Neural progenitor cell (in vitro differentiated cells): ENCODE measurements around the gene SCP2. TPM values are rescaled to one million over a fixed set of nuclear protein-coding genes. Genes with fewer than 3 reads are reported as not detected.

ENCODE experiments used
- DNase-seq: peaks from one replicate; pipeline ENCODE4 v3.0.0-alpha.2; 2016; ENCODE audit warnings: low spot score
- H2AFZ ChIP-seq: fragments of 200-600 bp; sonication (generic); replicated peaks from 2 replicates; pipeline ENCODE4 v1.6.1; 2016; ENCODE audit warnings: antibody characterized with exemption
- H3F3A ChIP-seq: fragments of 200-600 bp; sonication (generic); 2 replicates; pipeline ENCODE4 v1.6.1; 2016; ENCODE audit warnings: antibody characterized with exemption, low read depth
- H3K27ac ChIP-seq: fragments of 200-600 bp; sonication (generic); 2 replicates; pipeline ENCODE4 v1.5.1; 2016; ENCODE audit warnings: mild to moderate bottlenecking
- H3K27me3 ChIP-seq: fragments of 200-600 bp; sonication (generic); 2 replicates; pipeline ENCODE4 v1.6.1; 2016; ENCODE audit warnings: mild to moderate bottlenecking, moderate library complexity
- H3K36me3 ChIP-seq: fragments of 200-600 bp; sonication (generic); 2 replicates; pipeline ENCODE4 v1.5.1; 2016
- H3K4me1 ChIP-seq: fragments of 200-600 bp; sonication (generic); 2 replicates; pipeline ENCODE4 v1.6.1; 2016; ENCODE audit warnings: mixed run types
- H3K4me2 ChIP-seq: fragments of 200-600 bp; sonication (generic); 2 replicates; pipeline ENCODE4 v1.6.1; 2016
- H3K4me3 ChIP-seq: fragments of 200-600 bp; sonication (generic); 2 replicates; pipeline ENCODE4 v1.5.1; 2016
- H3K79me2 ChIP-seq: fragments of 200-600 bp; sonication (generic); 2 replicates; pipeline ENCODE4 v1.6.1; 2016; ENCODE audit warnings: low read depth
- H3K9ac ChIP-seq: fragments of 200-600 bp; sonication (generic); 2 replicates; pipeline ENCODE4 v1.6.1; 2016
- H3K9me3 ChIP-seq: fragments of 200-600 bp; sonication (generic); 2 replicates; pipeline ENCODE4 v1.5.1; 2016; ENCODE audit warnings: low read depth
- H4K20me1 ChIP-seq: fragments of 200-600 bp; sonication (generic); 2 replicates; pipeline ENCODE4 v1.6.1; 2016; ENCODE audit warnings: low read depth
- H3K27ac Mint-ChIP-seq: 3 replicates; pipeline ENCODE4 v1.8.0; 2021; ENCODE audit warnings: mixed read lengths
- H3K27me3 Mint-ChIP-seq: 2 replicates; pipeline ENCODE4 v1.8.0; 2022; ENCODE audit warnings: low read depth, mild to moderate bottlenecking, inconsistent platforms, moderate library complexity, mixed read lengths; ENCODE audit not compliant: insufficient read depth
- H3K36me3 Mint-ChIP-seq: 3 replicates; pipeline ENCODE4 v1.8.0; 2021; ENCODE audit warnings: mixed read lengths
- H3K4me1 Mint-ChIP-seq: 3 replicates; pipeline ENCODE4 v1.8.0; 2021; ENCODE audit warnings: mixed read lengths
- H3K4me3 Mint-ChIP-seq: 3 replicates; pipeline ENCODE4 v1.8.0; 2021; ENCODE audit warnings: mild to moderate bottlenecking, moderate library complexity, mixed read lengths
- H3K9me3 Mint-ChIP-seq: 3 replicates; pipeline ENCODE4 v1.8.0; 2020; ENCODE audit warnings: mixed read lengths
- CTCF ChIP-seq: fragments of 200-600 bp; sonication (generic); IDR thresholded peaks from 2 replicates; pipeline ENCODE4 v1.5.1; 2017; ENCODE audit warnings: antibody characterized with exemption, mild to moderate bottlenecking
- EZH2 ChIP-seq: fragments of 200-600 bp; sonication (generic); IDR thresholded peaks from 2 replicates; pipeline ENCODE4 v1.6.1; 2017; ENCODE audit warnings: antibody characterized with exemption, mild to moderate bottlenecking, moderate library complexity
- EZH2phosphoT487 ChIP-seq: fragments of 200-600 bp; sonication (generic); IDR thresholded peaks from 2 replicates; pipeline ENCODE4 v1.6.1; 2017; ENCODE audit warnings: antibody characterized with exemption
- total RNA-seq: library from RNA; depleted of rRNA; stranded (reverse); fragments of >200 nt; gene quantifications from 2 replicates; pipeline ENCODE4 v1.2.3, GENCODE V29; 2015; ENCODE audit warnings: low replicate concordance

The SCP2 gene
- total RNA-seq, 1 donor from 2014 or later = 101 TPM

DNA sequence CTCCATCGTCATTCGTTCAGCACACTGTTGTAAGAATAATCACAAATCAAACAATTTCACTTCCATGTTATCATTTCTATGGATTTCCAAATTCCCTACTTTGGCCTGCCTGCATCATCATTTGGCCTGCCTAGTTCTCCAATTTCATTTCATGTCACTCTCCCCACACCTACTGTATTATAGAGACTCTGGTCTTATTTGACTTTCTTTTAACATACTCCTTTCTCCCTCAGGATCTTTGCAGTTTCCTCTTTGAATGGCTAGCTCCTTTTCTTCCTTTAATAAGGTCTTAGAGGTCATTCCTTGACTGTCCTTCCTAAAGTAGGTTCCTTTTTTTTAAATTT is 98.7 kb downstream of the SCP2 start:
- H3K9ac ChIP-seq = no peak overlapping the region
- peaks cover 20% of the 10 kb centered on the region for H4K20me1 ChIP-seq
- H3K4me2 ChIP-seq = no peak overlapping the region
- no peak overlapping the region for H3K27ac ChIP-seq
- Mint-ChIP-seq H3K27me3 (no peaks in the 10 kb centered on the region), H3K27ac (no peak overlapping the region), H3K4me3 (no peak overlapping the region), H3K4me1 (no peaks in the 10 kb centered on the region), H3K36me3 (no peaks in the 10 kb centered on the region), H3K9me3 (no peaks in the 10 kb centered on the region)
- H3K4me3 ChIP-seq = no peak overlapping the region
- no peak for DNase-seq
- peaks cover 9% of the 10 kb centered on the region for H3K4me1 ChIP-seq
- TF ChIP-seq CTCF (no peak), EZH2 (no peak), EZH2phosphoT487 (no peak)
- H3K27me3 ChIP-seq = no peaks in the 10 kb centered on the region
- H2AFZ ChIP-seq = no peak overlapping the region
- no peaks in the 10 kb centered on the region for H3K36me3 ChIP-seq
- no peaks in the 10 kb centered on the region for H3K9me3 ChIP-seq
- H3F3A ChIP-seq = peaks cover 5% of the 10 kb centered on the region
- H3K79me2 ChIP-seq = peaks cover 4% of the 10 kb centered on the region

GRCh38 chr1:53026254-53026653 is 99.2 kb downstream of the SCP2 start:
- Histone ChIP-seq H3K9me3 (no peaks in the 10 kb centered on the region), H2AFZ (no peak overlapping the region), H3K9ac (no peak overlapping the region), H3F3A (peaks cover 5% of the 10 kb centered on the region), H3K27ac (no peak overlapping the region), H3K79me2 (peaks cover 4% of the 10 kb centered on the region), H4K20me1 (peaks cover 20% of the 10 kb centered on the region), H3K27me3 (no peaks in the 10 kb centered on the region), H3K36me3 (no peaks in the 10 kb centered on the region), H3K4me2 (no peak overlapping the region), H3K4me3 (no peak overlapping the region), H3K4me1 (peaks cover 9% of the 10 kb centered on the region)
- no peak for DNase-seq
- Mint-ChIP-seq H3K36me3 (no peaks in the 10 kb centered on the region), H3K27ac (no peak overlapping the region), H3K4me1 (no peaks in the 10 kb centered on the region), H3K9me3 (no peaks in the 10 kb centered on the region), H3K4me3 (no peak overlapping the region), H3K27me3 (no peaks in the 10 kb centered on the region)
- no peak for TF ChIP-seq EZH2
- TF ChIP-seq CTCF = no peak
- TF ChIP-seq EZH2phosphoT487 = no peak

GRCh38 chr1:53031732-53032131 is 104.7 kb downstream of the SCP2 start:
- no peak for DNase-seq
- Histone ChIP-seq H3K9me3 (no peaks in the 10 kb centered on the region), H3K4me1 (no peaks in the 10 kb centered on the region), H3K36me3 (no peaks in the 10 kb centered on the region), H2AFZ (no peak overlapping the region), H3K79me2 (no peaks in the 10 kb centered on the region), H3K4me3 (no peak overlapping the region), H3K9ac (no peak overlapping the region), H4K20me1 (no peaks in the 10 kb centered on the region), H3F3A (no peaks in the 10 kb centered on the region), H3K27me3 (no peaks in the 10 kb centered on the region), H3K4me2 (no peak overlapping the region), H3K27ac (no peak overlapping the region)
- no peaks in the 10 kb centered on the region for H3K36me3 Mint-ChIP-seq
- no peak for TF ChIP-seq CTCF
- no peak for TF ChIP-seq EZH2phosphoT487
- no peak for TF ChIP-seq EZH2
- H3K4me3 Mint-ChIP-seq = no peak overlapping the region
- no peak overlapping the region for H3K27ac Mint-ChIP-seq
- peaks cover 2% of the 10 kb centered on the region for H3K4me1 Mint-ChIP-seq
- H3K27me3 Mint-ChIP-seq = no peaks in the 10 kb centered on the region
- no peaks in the 10 kb centered on the region for H3K9me3 Mint-ChIP-seq

DNA sequence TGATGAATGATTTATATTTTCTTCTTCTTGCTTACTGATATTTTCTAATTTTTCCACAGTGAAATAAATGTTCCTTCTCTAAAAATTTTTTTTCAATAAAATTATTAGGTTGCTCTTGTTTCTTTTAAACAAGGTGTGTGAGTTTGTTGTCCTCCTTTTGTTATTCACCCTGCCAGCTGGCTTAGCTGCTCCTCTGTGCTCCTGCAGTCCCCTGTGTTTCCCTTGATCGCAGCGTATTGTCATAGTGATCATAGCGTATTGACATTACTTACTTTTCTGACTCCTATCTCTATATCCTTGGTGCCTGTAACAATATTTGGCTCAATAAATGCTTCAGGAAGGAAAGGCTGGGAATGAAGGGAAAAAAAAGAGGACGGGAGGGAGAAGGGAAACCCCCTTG is 110.1 kb downstream of the SCP2 start:
- H3F3A ChIP-seq = no peaks in the 10 kb centered on the region
- H3K27me3 Mint-ChIP-seq = peaks cover 2% of the 10 kb centered on the region
- H3K79me2 ChIP-seq = no peaks in the 10 kb centered on the region
- H3K9me3 ChIP-seq = no peaks in the 10 kb centered on the region
- H3K9me3 Mint-ChIP-seq = no peaks in the 10 kb centered on the region
- no peaks in the 10 kb centered on the region for H3K4me1 Mint-ChIP-seq
- no peak overlapping the region for H3K4me2 ChIP-seq
- H3K4me3 Mint-ChIP-seq = no peak overlapping the region
- H3K4me1 ChIP-seq = no peaks in the 10 kb centered on the region
- no peak overlapping the region for H3K4me3 ChIP-seq
- no peak overlapping the region for H2AFZ ChIP-seq
- H3K36me3 ChIP-seq = no peaks in the 10 kb centered on the region
- H3K27ac Mint-ChIP-seq = no peak overlapping the region
- no peak for DNase-seq
- peaks cover 5% of the 10 kb centered on the region for H3K36me3 Mint-ChIP-seq
- H3K27ac ChIP-seq = no peak overlapping the region
- TF ChIP-seq CTCF = no peak
- no peak for TF ChIP-seq EZH2
- H3K9ac ChIP-seq = no peak overlapping the region
- no peaks in the 10 kb centered on the region for H4K20me1 ChIP-seq
- H3K27me3 ChIP-seq = no peaks in the 10 kb centered on the region
